HepG2 (cell line): ENCODE results near the gene MBNL3. TPM values are rescaled to one million over a fixed set of nuclear protein-coding genes. Genes with fewer than 3 reads are reported as not detected.

Experiments
- ATAC-seq: fragments of 200-7000 bp; cut with Tn5 transposase; 3 replicates; pipeline ENCODE4 v1.9.1; 2020; ENCODE audit warnings: mild to moderate bottlenecking, moderate library complexity
- BruUV-seq: library from RNA; stranded (reverse); fragments of 400-500 nt; replicated peaks from 2 replicates; lab custom pipeline; 2021; lab: Mats Ljungman, UMichigan
- CTCF ChIA-PET: fragments of 300-600 bp; formaldehyde crosslinking; extraction: SDS; loops from one replicate; lab custom pipeline; 2021; ENCODE audit warnings: low total read pairs, inconsistent platforms, low intra/inter-chr PET ratio; lab: Yijun Ruan, JAX
- POLR2A ChIA-PET: fragments of 350-600 bp; sonication (Branson Sonifier 250); formaldehyde crosslinking; loops from one replicate; lab custom pipeline; 2020; ENCODE audit warnings: antibody characterized with exemption, inconsistent platforms; lab: Yijun Ruan, JAX
- DNase-seq: peaks from one replicate; pipeline ENCODE4 v3.0.0-alpha.2; 2015; ENCODE audit warnings: low spot score
- FAIRE-seq: peaks from 3 replicates; lab custom pipeline; 2011; peaks lifted over from hg19 to GRCh38; lab: Jason Lieb, UNC
- H2AFZ ChIP-seq: one replicate; pipeline ENCODE4 v1.6.1; 2011; ENCODE audit warnings: low read length, inconsistent platforms
- H3K27ac ChIP-seq: fragments of 300-600 bp; 3 replicates; pipeline ENCODE4 v1.8.0; 2011; ENCODE audit warnings: mixed run types, mild to moderate bottlenecking, mixed read lengths, low read length, inconsistent platforms; ENCODE audit not compliant: insufficient read depth; ENCODE audit errors: extremely low read length
- H3K27me3 ChIP-seq, 2 experiments: fragments of 200-600 bp in 1 of 2; 2 replicates in 1 of 2; 3 replicates in 1 of 2; pipeline versions ENCODE4 v1.6.0 to v1.8.0; 2011; ENCODE audit warnings: low read length in 2 of 2, mild to moderate bottlenecking in 2 of 2, moderate library complexity in 2 of 2, inconsistent platforms in 1 of 2; ENCODE audit not compliant: insufficient read depth in 2 of 2, control insufficient read depth in 1 of 2
- H3K36me3 ChIP-seq, 2 experiments: fragments of 200-600 bp in 1 of 2; replicated peaks in 1 of 2; 2 replicates in 1 of 2; 3 replicates in 1 of 2; pipeline versions ENCODE4 v1.5.1 to v1.8.0; 2011; ENCODE audit warnings: low read length in 2 of 2, inconsistent platforms in 1 of 2; ENCODE audit not compliant: insufficient read depth in 2 of 2, control insufficient read depth in 1 of 2
- H3K4me1 ChIP-seq: 2 replicates; pipeline ENCODE4 v1.5.1; 2012; ENCODE audit warnings: low read length, inconsistent platforms; ENCODE audit not compliant: insufficient read depth
- H3K4me2 ChIP-seq: 2 replicates; pipeline ENCODE4 v1.6.0; 2011; ENCODE audit warnings: low read depth, low read length, inconsistent platforms
- H3K4me3 ChIP-seq, 3 experiments: fragments of 200-600 bp in 1 of 3; sonication (generic), shearing (Covaris generic) in 1 of 3; replicated peaks in 1 of 3; 2 replicates each; pipeline ENCODE4 v1.5.1; 2011 to 2016; ENCODE audit warnings: low read length in 3 of 3, inconsistent platforms in 2 of 3, low read depth in 2 of 3, mild to moderate bottlenecking in 2 of 3, control low read depth in 1 of 3, mixed read lengths in 1 of 3; ENCODE audit not compliant: insufficient read depth in 1 of 3
- H3K79me2 ChIP-seq: one replicate; pipeline ENCODE4 v1.6.1; 2011; ENCODE audit warnings: low read length, inconsistent platforms; ENCODE audit not compliant: insufficient read depth
- H3K9ac ChIP-seq: 2 replicates; pipeline ENCODE4 v1.6.0; 2011; ENCODE audit warnings: mild to moderate bottlenecking, low read depth, low read length, inconsistent platforms; ENCODE audit not compliant: insufficient read depth
- H3K9me3 ChIP-seq: 2 replicates; pipeline ENCODE4 v1.5.1; 2012; ENCODE audit warnings: mild to moderate bottlenecking, low read length
- H4K20me1 ChIP-seq: 2 replicates; pipeline ENCODE4 v1.6.0; 2011; ENCODE audit warnings: inconsistent platforms, mild to moderate bottlenecking, low read length, moderate library complexity; ENCODE audit not compliant: insufficient read depth
- CEBPB ChIP-seq: IDR thresholded peaks from 2 replicates; pipeline ENCODE4 v1.6.1; 2011; ENCODE audit warnings: low read depth, low read length, improper control_type of control experiment, borderline replicate concordance
- HNRNPK ChIP-seq: fragments of 200-400 bp; formaldehyde crosslinking; IDR thresholded peaks from 2 replicates; pipeline ENCODE4 v1.6.1; 2018; ENCODE audit warnings: low read length, low read depth, moderate library complexity, mild to moderate bottlenecking; ENCODE audit not compliant: poor library complexity, severe bottlenecking
- MTERF4 ChIP-seq: sonication (generic); formaldehyde crosslinking; IDR thresholded peaks from 2 replicates; pipeline ENCODE4 v1.8.0; 2023; ENCODE audit warnings: mild to moderate bottlenecking, missing genetic modification reagents
- ZBTB39 ChIP-seq: sonication (generic); formaldehyde crosslinking; IDR thresholded peaks from 2 replicates; pipeline ENCODE4 v1.5.0; 2020; ENCODE audit warnings: missing genetic modification reagents
- ZNF512 ChIP-seq: sonication (generic); formaldehyde crosslinking; IDR thresholded peaks from 2 replicates; pipeline ENCODE4 v1.4.0; 2020; ENCODE audit warnings: mild to moderate bottlenecking, missing genetic modification reagents
- ZNF790 ChIP-seq: sonication (generic); formaldehyde crosslinking; IDR thresholded peaks from 2 replicates; pipeline ENCODE4 v1.8.0; 2022; ENCODE audit warnings: missing genetic modification reagents, mild to moderate bottlenecking, borderline replicate concordance
- WGBS: methylation state at CpG from one replicate; pipeline ENCODE4 v1.1.6; 2017; ENCODE audit warnings: low lambda C conversion rate; 5-methylcytosine and 5-hydroxymethylcytosine counted together
- in situ Hi-C: cut with HindIII; loops from 2 replicates; pipeline ENCODE4 v1.10.0; 2017; ENCODE audit warnings: low pct_unique_long_range_greater_than_20kb; ENCODE audit not compliant: extremely low pct_ligation_motif_present
- intact Hi-C: fragments of 100-400 bp; cut with micrococcal nuclease; formaldehyde crosslinking; loops from one replicate; pipeline ENCODE4 v1.10.0; 2022; ENCODE audit not compliant: unreplicated experiment
- polyA plus RNA-seq, 8 experiments: library from polyadenylated mRNA; depleted of rRNA in 3 of 8; stranded (reverse) in 7 of 8; unstranded in 1 of 8; fragments of >200 nt; fragmentation: Illumina TruSeq in 4 of 8; extraction: Trizol in 4 of 8; gene quantifications; 2 replicates each; pipeline versions ENCODE4 v1.2.1 to v1.2.3, GENCODE V29; 2011 to 2016; ENCODE audit warnings: low read depth in 4 of 8, missing spikeins in 1 of 8, mixed read lengths in 1 of 8; ENCODE audit not compliant: insufficient read depth in 1 of 8
- total RNA-seq, 5 experiments: library from RNA; depleted of rRNA; stranded (reverse); fragments of >200 nt; fragmentation: Illumina TruSeq; extraction: Trizol; gene quantifications; 2 replicates each; pipeline ENCODE4 v1.2.3, GENCODE V29; 2016; ENCODE audit warnings: low read depth in 1 of 5

The MBNL3 gene
- total and polyA plus RNA-seq, 2 of the 13 experiments (the other 11 are each of a cell fraction or from before 2014, with no cell fraction given), result 155 to 257 TPM

GRCh38 chrX:132444936-132445335 lies 43.9 kb downstream of the MBNL3 start (continued):
- TF ChIP-seq ZNF790 (CRISPR knock-in tag) (no peak), ZNF512 (no peak), ZBTB39 (CRISPR knock-in tag) (no peak)
- TF ChIP-seq, all 625 proteins: peak for 0

GRCh38 chrX:132443196-132444135 lies 45.4 kb downstream of the MBNL3 start:
- H3K9me3 ChIP-seq, result no peaks in the 10 kb centered on the region
- ATAC-seq (no peak; the same call in 2 of the 3 replicates), FAIRE-seq (no peak), DNase-seq (no peak)
- intact Hi-C loops (no loop called here), in situ Hi-C loops (no loop called here)
- H3K9ac ChIP-seq, result no peak overlapping the region
- TF ChIP-seq HNRNPK (peak; percentile 24), MTERF4 (no peak), CEBPB (peak; percentile 20; the same call in 1 of the 2 replicates)
- CTCF ChIA-PET, result no interaction called here
- POLR2A ChIA-PET, result no interaction called here
- no peak overlapping the region for H3K4me2 ChIP-seq
- no peaks in the 10 kb centered on the region for H4K20me1 ChIP-seq
- H2AFZ ChIP-seq, result no peak overlapping the region
- no TSS peak for BruUV-seq
- H3K27ac ChIP-seq, result no peak overlapping the region
- no peak overlapping the region for H3K4me3 ChIP-seq
- H3K36me3 ChIP-seq, result no peaks in the 10 kb centered on the region; a peak in 2 of 5 replicates
- peaks cover 15% of the 10 kb centered on the region; the same call in 1 of the 2 replicates for H3K4me1 ChIP-seq
- no peaks in the 10 kb centered on the region for H3K27me3 ChIP-seq
- WGBS, result 97% methylated on average over 4 of the region's 5 CpGs
- H3K79me2 ChIP-seq, result no peaks in the 10 kb centered on the region
